Measurements from ENCODE around the gene YBX3. TPM values are rescaled to one million over a fixed set of nuclear protein-coding genes. Genes with fewer than 3 reads are reported as not detected.

YBX3 gene
- total and polyA plus RNA-seq, 9 donors: 193 to 404 (median 275) TPM

DNA sequence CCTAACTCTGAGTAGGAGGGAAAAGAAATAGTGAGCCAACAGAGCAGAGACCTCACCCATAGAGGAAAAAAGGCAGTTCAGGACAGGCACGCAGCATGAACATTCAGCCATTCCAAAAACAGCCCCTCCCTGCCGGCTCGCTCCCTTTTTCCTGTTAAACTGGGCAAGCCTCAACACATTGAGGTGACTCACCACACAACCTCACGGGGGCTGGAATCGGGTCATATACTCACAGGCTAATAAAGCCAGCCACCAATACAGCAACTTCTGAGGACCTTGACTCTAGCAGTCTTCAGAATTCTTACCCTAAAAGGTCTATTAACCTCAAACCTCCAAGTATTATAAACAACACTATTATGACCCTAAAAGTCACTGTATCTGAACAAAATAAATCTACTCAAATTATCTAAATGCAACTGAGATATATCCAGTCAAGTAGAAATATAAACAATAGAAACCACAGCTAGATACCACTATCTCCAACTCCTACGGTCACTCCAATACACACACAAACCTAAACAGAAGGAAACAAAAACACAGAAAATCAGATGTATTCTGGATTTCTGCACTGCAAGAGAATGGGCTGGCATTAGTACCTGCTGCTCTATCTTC, 6.3 kb downstream of the YBX3 start:
- Histone ChIP-seq H3K4me1 (ENCODE audit: insufficient read depth) (peaks cover 12% of the 10 kb centered on the region), H3K36me3 (no peaks in the 10 kb centered on the region), H3K9me3 (no peaks in the 10 kb centered on the region), H3K27me3 (no peaks in the 10 kb centered on the region), H3K27ac (peak overlapping the region in 1 of 2 donors; percentile 62), H3K4me3 (no peak overlapping the region)
- peak; percentile 78 to 88 (median 79) for DNase-seq
- intact Hi-C loops (cut with DNase I): no loop called here
- WGBS, 3 donors: 1 to 3% (median 2%) methylated on average over 6 of the region's 6 CpGs
- TF ChIP-seq, protein P1, sequence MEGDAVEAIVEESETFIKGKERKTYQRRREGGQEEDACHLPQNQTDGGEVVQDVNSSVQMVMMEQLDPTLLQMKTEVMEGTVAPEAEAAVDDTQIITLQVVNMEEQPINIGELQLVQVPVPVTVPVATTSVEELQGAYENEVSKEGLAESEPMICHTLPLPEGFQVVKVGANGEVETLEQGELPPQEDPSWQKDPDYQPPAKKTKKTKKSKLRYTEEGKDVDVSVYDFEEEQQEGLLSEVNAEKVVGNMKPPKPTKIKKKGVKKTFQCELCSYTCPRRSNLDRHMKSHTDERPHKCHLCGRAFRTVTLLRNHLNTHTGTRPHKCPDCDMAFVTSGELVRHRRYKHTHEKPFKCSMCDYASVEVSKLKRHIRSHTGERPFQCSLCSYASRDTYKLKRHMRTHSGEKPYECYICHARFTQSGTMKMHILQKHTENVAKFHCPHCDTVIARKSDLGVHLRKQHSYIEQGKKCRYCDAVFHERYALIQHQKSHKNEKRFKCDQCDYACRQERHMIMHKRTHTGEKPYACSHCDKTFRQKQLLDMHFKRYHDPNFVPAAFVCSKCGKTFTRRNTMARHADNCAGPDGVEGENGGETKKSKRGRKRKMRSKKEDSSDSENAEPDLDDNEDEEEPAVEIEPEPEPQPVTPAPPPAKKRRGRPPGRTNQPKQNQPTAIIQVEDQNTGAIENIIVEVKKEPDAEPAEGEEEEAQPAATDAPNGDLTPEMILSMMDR (IDR thresholded peaks at IDR 0.05): no peak
- TF ChIP-seq EP300 (IDR thresholded peaks at IDR 0.05) (no peak), POLR2A (IDR thresholded peaks at IDR 0.05) (peak; percentile 18)

DNA sequence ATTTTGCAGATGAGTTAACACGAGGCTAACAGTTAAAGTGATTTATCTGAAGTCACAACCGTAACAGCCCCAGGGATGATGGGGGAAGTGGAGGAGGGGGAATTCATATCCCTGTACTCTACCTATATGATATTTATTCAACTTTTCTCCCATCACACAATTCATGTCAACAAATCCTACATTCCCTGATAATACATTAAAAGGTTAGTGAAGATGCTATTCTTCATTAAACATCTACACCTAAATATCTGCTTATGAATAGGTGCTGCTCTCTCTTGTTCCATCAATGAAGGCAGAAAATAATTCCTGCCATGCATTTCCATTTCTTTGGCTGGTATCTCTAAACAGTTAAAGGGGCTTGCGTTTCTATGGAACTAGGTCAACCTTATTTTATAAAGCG, 6.8 kb downstream of the YBX3 start:
- Histone ChIP-seq H3K27me3 (no peaks in the 10 kb centered on the region), H3K4me1 (ENCODE audit: insufficient read depth) (peaks cover 12% of the 10 kb centered on the region), H3K9me3 (no peaks in the 10 kb centered on the region), H3K36me3 (no peaks in the 10 kb centered on the region), H3K27ac (peak overlapping the region in 1 of 2 donors; percentile 62), H3K4me3 (no peak overlapping the region)
- TF ChIP-seq POLR2A (IDR thresholded peaks at IDR 0.05): no peak
- no peak for TF ChIP-seq EP300 (IDR thresholded peaks at IDR 0.05)
- TF ChIP-seq, protein P1 (IDR thresholded peaks at IDR 0.05): no peak
- DNase-seq: no peak
- 16 to 24% (median 24%) methylated on average over 4 of the region's 4 CpGs for WGBS, 3 donors
- intact Hi-C loops (cut with DNase I): no loop called here

DNA sequence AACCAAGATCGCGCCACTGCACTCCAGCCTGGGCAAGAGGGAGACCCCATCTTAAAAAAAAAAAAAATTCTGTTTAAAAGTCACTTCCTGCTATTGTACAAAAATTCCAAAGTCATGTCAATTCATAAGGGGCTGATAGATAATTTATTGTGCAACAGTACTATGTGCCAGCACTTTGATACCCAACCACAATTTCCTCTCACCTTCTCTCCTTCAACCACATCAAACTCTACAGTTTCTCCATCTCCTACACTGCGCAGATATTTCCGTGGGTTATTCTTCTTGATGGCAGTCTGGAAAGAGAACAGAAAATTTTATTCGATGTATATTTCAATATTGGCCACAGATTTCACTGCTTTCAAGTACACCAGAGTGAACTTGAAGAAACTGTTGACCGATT, 7.6 kb downstream of the YBX3 start:
- DNase-seq: no peak
- Histone ChIP-seq H3K9me3 (no peaks in the 10 kb centered on the region), H3K4me3 (no peak overlapping the region), H3K4me1 (ENCODE audit: insufficient read depth) (peaks cover 10% of the 10 kb centered on the region), H3K27me3 (no peaks in the 10 kb centered on the region), H3K27ac (no peak overlapping the region), H3K36me3 (no peaks in the 10 kb centered on the region)
- TF ChIP-seq EP300 (IDR thresholded peaks at IDR 0.05) (no peak), POLR2A (IDR thresholded peaks at IDR 0.05) (no peak)
- TF ChIP-seq, protein P1 (IDR thresholded peaks at IDR 0.05): no peak
- WGBS, 3 donors: 95 to 96% (median 96%) methylated on average over 6 of the region's 6 CpGs
- intact Hi-C loops (cut with DNase I): no loop called here

DNA sequence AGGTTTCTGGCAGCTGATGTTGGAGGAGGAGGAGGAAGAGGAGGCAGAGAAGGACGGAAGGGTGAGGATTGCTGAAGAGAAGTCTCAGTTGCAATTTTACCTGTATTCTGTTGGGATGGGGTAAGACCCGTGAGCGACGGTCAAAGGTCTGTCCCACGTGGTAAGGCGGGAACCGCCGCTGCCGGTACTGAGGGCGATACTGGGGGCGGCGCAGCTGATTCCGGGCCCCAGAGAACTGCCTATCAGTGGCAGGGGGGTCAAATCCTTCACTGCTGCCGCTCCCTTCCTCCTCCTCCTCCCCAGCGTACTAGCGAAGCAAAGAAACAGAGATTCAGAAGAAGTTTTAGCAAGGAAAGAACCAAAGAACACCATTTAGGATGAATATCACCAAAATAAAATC, 13.3 kb downstream of the YBX3 start:
- intact Hi-C loops (cut with DNase I): no loop called here
- WGBS, 3 donors: 96 to 97% (median 96%) methylated on average over 16 of the region's 16 CpGs
- TF ChIP-seq POLR2A (IDR thresholded peaks at IDR 0.05) (no peak), EP300 (IDR thresholded peaks at IDR 0.05) (no peak)
- TF ChIP-seq, protein P1 (IDR thresholded peaks at IDR 0.05): no peak
- Histone ChIP-seq H3K4me1 (ENCODE audit: insufficient read depth) (no peaks in the 10 kb centered on the region), H3K9me3 (no peaks in the 10 kb centered on the region), H3K36me3 (no peaks in the 10 kb centered on the region), H3K4me3 (no peak overlapping the region), H3K27me3 (no peaks in the 10 kb centered on the region), H3K27ac (no peak overlapping the region)
- no peak for DNase-seq
